ENCODE measurements around the gene CARTPT.

GRCh38 chr5:71748360-71748759, 29.3 kb downstream of the CARTPT start:
- TF ChIP-seq CTCF (conservative IDR thresholded peaks at IDR 0.05): no peak
- TF ChIP-seq ZFX (IDR thresholded peaks at IDR 0.05): no peak

All from C4-2B (cell line).